H9 (cell line): ENCODE data around the gene PATE2. TPM values are rescaled to one million over a fixed set of nuclear protein-coding genes. Genes with fewer than 3 reads are reported as not detected.

Experiments used
- DNase-seq: peaks from one replicate; pipeline ENCODE4 v3.0.0-alpha.2; 2017
- H2AFZ ChIP-seq: one replicate; pipeline ENCODE4 v1.6.1; 2013; ENCODE audit warnings: mild to moderate bottlenecking, low read length, control low read depth, moderate library complexity
- H2AK5ac ChIP-seq: 2 replicates; pipeline ENCODE4 v1.6.1; 2013; ENCODE audit warnings: low read length, control low read depth, mixed read lengths; ENCODE audit not compliant: insufficient read length
- H2BK120ac ChIP-seq: one replicate; pipeline ENCODE4 v1.6.1; 2013; ENCODE audit warnings: low read depth, mild to moderate bottlenecking, low read length, control low read depth, inconsistent platforms; ENCODE audit not compliant: poor library complexity, severe bottlenecking
- H2BK12ac ChIP-seq: 2 replicates; pipeline ENCODE4 v1.6.1; 2013; ENCODE audit warnings: low read length, control low read depth, mixed read lengths, low read depth; ENCODE audit not compliant: insufficient read length
- H2BK15ac ChIP-seq: 2 replicates; pipeline ENCODE4 v1.6.1; 2013; ENCODE audit warnings: low read depth, low read length, control low read depth
- H2BK20ac ChIP-seq: one replicate; pipeline ENCODE4 v1.6.1; 2013; ENCODE audit warnings: low read depth, mild to moderate bottlenecking, low read length, control low read depth, inconsistent platforms; ENCODE audit not compliant: poor library complexity, severe bottlenecking
- H2BK5ac ChIP-seq: 2 replicates; pipeline ENCODE4 v1.6.1; 2013; ENCODE audit warnings: low read length, control low read depth, mixed read lengths; ENCODE audit not compliant: insufficient read length
- H3K14ac ChIP-seq: 2 replicates; pipeline ENCODE4 v1.6.1; 2013; ENCODE audit warnings: low read length, control low read depth; ENCODE audit not compliant: insufficient read depth
- H3K18ac ChIP-seq: 2 replicates; pipeline ENCODE4 v1.6.1; 2013; ENCODE audit warnings: low read depth, mild to moderate bottlenecking, mixed read lengths, low read length, control low read depth; ENCODE audit not compliant: insufficient read length
- H3K23ac ChIP-seq: 2 replicates; pipeline ENCODE4 v1.6.1; 2013; ENCODE audit warnings: low read length, control low read depth, mixed read lengths, low read depth; ENCODE audit not compliant: insufficient read length
- H3K23me2 ChIP-seq: 2 replicates; pipeline ENCODE4 v1.6.1; 2013; ENCODE audit warnings: low read depth, mild to moderate bottlenecking, mixed read lengths, low read length, control low read depth; ENCODE audit not compliant: insufficient read length, poor library complexity, severe bottlenecking
- H3K27ac ChIP-seq: 2 replicates; pipeline ENCODE4 v1.5.1; 2013; ENCODE audit warnings: low read length, control low read depth, mixed read lengths, low read depth; ENCODE audit not compliant: insufficient read length
- H3K27me3 ChIP-seq: 2 replicates; pipeline ENCODE4 v1.6.1; 2013; ENCODE audit warnings: low read length, control low read depth, inconsistent platforms; ENCODE audit not compliant: insufficient read depth
- H3K4ac ChIP-seq: 2 replicates; pipeline ENCODE4 v1.6.1; 2013; ENCODE audit warnings: low read depth, mild to moderate bottlenecking, control low read depth, inconsistent platforms, low read length, moderate library complexity
- H3K4me1 ChIP-seq: 2 replicates; pipeline ENCODE4 v1.6.1; 2013; ENCODE audit warnings: low read length, control low read depth, inconsistent platforms; ENCODE audit not compliant: insufficient read depth
- H3K4me2 ChIP-seq: 2 replicates; pipeline ENCODE4 v1.6.1; 2013; ENCODE audit warnings: low read length, control low read depth, mixed read lengths; ENCODE audit not compliant: insufficient read length, insufficient read depth
- H3K56ac ChIP-seq: 2 replicates; pipeline ENCODE4 v1.6.1; 2013; ENCODE audit warnings: low read depth, mild to moderate bottlenecking, mixed read lengths, low read length, control low read depth; ENCODE audit not compliant: insufficient read length
- H3K79me1 ChIP-seq: 2 replicates; pipeline ENCODE4 v1.6.1; 2013; ENCODE audit warnings: low read depth, mild to moderate bottlenecking, moderate library complexity, low read length, control low read depth, inconsistent platforms; ENCODE audit not compliant: insufficient read depth, poor library complexity, severe bottlenecking
- H3K79me2 ChIP-seq: 2 replicates; pipeline ENCODE4 v1.6.1; 2013; ENCODE audit warnings: low read length, control low read depth, inconsistent platforms; ENCODE audit not compliant: insufficient read depth
- H3K9ac ChIP-seq: 2 replicates; pipeline ENCODE4 v1.6.1; 2013; ENCODE audit warnings: low read length, control low read depth, mixed read lengths; ENCODE audit not compliant: insufficient read length; ENCODE audit errors: extremely low read depth
- H3K9me3 ChIP-seq: one replicate; pipeline ENCODE4 v1.6.1; 2013; ENCODE audit warnings: low read depth, low read length, inconsistent platforms; ENCODE audit not compliant: control insufficient read depth
- H3T11ph ChIP-seq: one replicate; pipeline ENCODE4 v1.6.1; 2013; ENCODE audit warnings: mild to moderate bottlenecking, low read length, control low read depth, inconsistent platforms
- H4K20me1 ChIP-seq: one replicate; pipeline ENCODE4 v1.6.1; 2013; ENCODE audit not compliant: control insufficient read depth, insufficient read length, insufficient read depth
- H4K5ac ChIP-seq: 2 replicates; pipeline ENCODE4 v1.6.1; 2013; ENCODE audit warnings: low read depth, mild to moderate bottlenecking, mixed read lengths, low read length, control low read depth; ENCODE audit not compliant: insufficient read length
- H4K8ac ChIP-seq: replicated peaks from 2 replicates; pipeline ENCODE4 v1.6.1; 2013; ENCODE audit warnings: low read length, control low read depth, mixed read lengths, low read depth; ENCODE audit not compliant: insufficient read length
- H4K91ac ChIP-seq: 2 replicates; pipeline ENCODE4 v1.6.1; 2013; ENCODE audit warnings: low read depth, mild to moderate bottlenecking, moderate library complexity, mixed read lengths, low read length, control low read depth; ENCODE audit not compliant: insufficient read length
- H3K27ac Mint-ChIP-seq, 3 experiments: 2 replicates in 2 of 3; 3 replicates in 1 of 3; pipeline ENCODE4 v1.8.0; 2020 to 2021; ENCODE audit warnings: mixed read lengths in 3 of 3, mild to moderate bottlenecking in 1 of 3, moderate library complexity in 1 of 3
- H3K27me3 Mint-ChIP-seq: 2 replicates; pipeline ENCODE4 v1.8.0; 2021; ENCODE audit warnings: low read depth, mild to moderate bottlenecking, moderate library complexity, mixed read lengths
- H3K36me3 Mint-ChIP-seq, 3 experiments: 2 replicates in 2 of 3; 3 replicates in 1 of 3; pipeline ENCODE4 v1.8.0; 2020 to 2021; ENCODE audit warnings: low read depth in 3 of 3, mixed read lengths in 3 of 3; ENCODE audit not compliant: insufficient read depth in 1 of 3
- H3K4me1 Mint-ChIP-seq, 2 experiments: 2 replicates each; pipeline ENCODE4 v1.8.0; 2020; ENCODE audit warnings: mixed read lengths in 2 of 2
- H3K4me3 Mint-ChIP-seq, 2 experiments: 2 replicates in 1 of 2; 3 replicates in 1 of 2; pipeline ENCODE4 v1.8.0; 2020 to 2021; ENCODE audit warnings: mild to moderate bottlenecking in 2 of 2, mixed read lengths in 2 of 2, moderate library complexity in 1 of 2
- H3K9me3 Mint-ChIP-seq, 2 experiments: 2 replicates in 1 of 2; 3 replicates in 1 of 2; pipeline ENCODE4 v1.8.0; 2020; ENCODE audit warnings: mild to moderate bottlenecking in 2 of 2, mixed read lengths in 2 of 2, moderate library complexity in 1 of 2
- WGBS: extraction: QIAGEN DNeasy Blood & Tissue Kit; methylation state at CpG from one replicate; pipeline ENCODE4 v1.1.7; 2013; ENCODE audit warnings: missing lambda C conversion rate, low lambda C conversion rate, mixed read lengths; ENCODE audit not compliant: insufficient read length; ENCODE audit errors: extremely low coverage; 5-methylcytosine and 5-hydroxymethylcytosine counted together
- total RNA-seq: library from RNA; stranded (reverse); gene quantifications from 2 replicates; pipeline ENCODE4 v1.2.1, GENCODE V29; 2021
- TF ChIP-seq, protein P1 (sequence below): fragments of 200-600 bp; sonication (generic); conservative IDR thresholded peaks from 3 replicates; pipeline ENCODE4 v1.8.0; 2021; ENCODE audit warnings: antibody characterized with exemption, mild to moderate bottlenecking

Gene PATE2
- total RNA-seq, 1 experiment from 2014 or later = 0.17 TPM

DNA sequence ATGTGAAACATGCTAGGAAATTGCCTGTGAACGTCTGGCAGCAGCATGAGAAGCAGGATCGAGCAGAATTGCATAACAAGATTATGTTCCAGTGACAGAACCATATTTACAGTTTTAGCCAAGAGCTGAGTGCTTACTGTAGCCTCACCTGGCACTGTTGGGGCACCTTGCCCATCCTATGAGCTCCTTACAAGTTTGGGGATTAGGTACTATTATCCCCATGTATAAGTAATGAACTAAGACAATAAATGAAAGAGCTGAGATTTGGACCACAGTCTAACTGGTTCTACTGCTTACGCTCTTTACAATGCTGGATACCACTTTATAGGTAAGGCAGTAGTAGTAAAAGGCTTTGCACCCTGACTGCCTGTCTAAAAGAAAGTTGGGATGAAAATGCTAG is 49.7 kb downstream of the PATE2 start:
- Histone ChIP-seq H3K9me3 (no peaks in the 10 kb centered on the region), H2BK5ac (no peak overlapping the region), H4K20me1 (no peaks in the 10 kb centered on the region), H4K5ac (no peak overlapping the region), H3K79me2 (no peaks in the 10 kb centered on the region), H3K4me1 (no peaks in the 10 kb centered on the region), H4K8ac (no peak overlapping the region), H2AFZ (no peak overlapping the region), H3K14ac (no peak overlapping the region), H3K27ac (no peak overlapping the region), H2BK20ac (no peak overlapping the region), H3K27me3 (no peaks in the 10 kb centered on the region), H3K9ac (no peak overlapping the region), H3K18ac (no peak overlapping the region), H3K23ac (no peak overlapping the region), H2BK120ac (no peak overlapping the region), H2BK12ac (no peak overlapping the region), H2BK15ac (no peak overlapping the region), H4K91ac (no peak overlapping the region), H3K4me2 (no peak overlapping the region), H3K23me2 (no peaks in the 10 kb centered on the region), H3K56ac (no peak overlapping the region), H3T11ph (no peak overlapping the region), H3K4ac (no peak overlapping the region), H3K79me1 (no peaks in the 10 kb centered on the region), H2AK5ac (no peak overlapping the region)
- H3K4me1 Mint-ChIP-seq = peaks cover 4 to 8% of the 10 kb centered on the region in 2 experiments
- 0 out of 7 replicates have a peak, but pooled peaks cover 0 to 1% (median 0%) of the 10 kb centered on the region in 3 experiments for H3K36me3 Mint-ChIP-seq
- no CpG with 5 or more reads among the region's 3 CpGs for WGBS
- no peak overlapping the region for H3K27ac Mint-ChIP-seq
- H3K9me3 Mint-ChIP-seq = no peaks in the 10 kb centered on the region
- DNase-seq = no peak
- H3K4me3 Mint-ChIP-seq = no peak overlapping the region
- H3K27me3 Mint-ChIP-seq = no peaks in the 10 kb centered on the region; the same call in 1 of the 2 replicates
- TF ChIP-seq, protein P1, sequence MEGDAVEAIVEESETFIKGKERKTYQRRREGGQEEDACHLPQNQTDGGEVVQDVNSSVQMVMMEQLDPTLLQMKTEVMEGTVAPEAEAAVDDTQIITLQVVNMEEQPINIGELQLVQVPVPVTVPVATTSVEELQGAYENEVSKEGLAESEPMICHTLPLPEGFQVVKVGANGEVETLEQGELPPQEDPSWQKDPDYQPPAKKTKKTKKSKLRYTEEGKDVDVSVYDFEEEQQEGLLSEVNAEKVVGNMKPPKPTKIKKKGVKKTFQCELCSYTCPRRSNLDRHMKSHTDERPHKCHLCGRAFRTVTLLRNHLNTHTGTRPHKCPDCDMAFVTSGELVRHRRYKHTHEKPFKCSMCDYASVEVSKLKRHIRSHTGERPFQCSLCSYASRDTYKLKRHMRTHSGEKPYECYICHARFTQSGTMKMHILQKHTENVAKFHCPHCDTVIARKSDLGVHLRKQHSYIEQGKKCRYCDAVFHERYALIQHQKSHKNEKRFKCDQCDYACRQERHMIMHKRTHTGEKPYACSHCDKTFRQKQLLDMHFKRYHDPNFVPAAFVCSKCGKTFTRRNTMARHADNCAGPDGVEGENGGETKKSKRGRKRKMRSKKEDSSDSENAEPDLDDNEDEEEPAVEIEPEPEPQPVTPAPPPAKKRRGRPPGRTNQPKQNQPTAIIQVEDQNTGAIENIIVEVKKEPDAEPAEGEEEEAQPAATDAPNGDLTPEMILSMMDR = no peak

Other genes starting within 250 kb of the PATE2 start
- 146 and 151 TPM in 2 replicates for gene EI24, start 209.4 kb downstream of the PATE2 start, total RNA-seq
- 125 and 128 TPM in 2 replicates for gene STT3A, start 186.0 kb downstream of the PATE2 start, total RNA-seq
- gene CHEK1, start 153.7 kb downstream of the PATE2 start, total RNA-seq = 119 and 126 TPM in 2 replicates
- gene ACRV1, start 98.0 kb downstream of the PATE2 start, total RNA-seq = not detected in 2 replicates
- not detected in 2 replicates for gene PATE1, start 32.5 kb downstream of the PATE2 start, total RNA-seq
- not detected in 2 replicates for gene PATE3, start 9.3 kb upstream of the PATE2 start, total RNA-seq
- gene PATE4, start 54.5 kb upstream of the PATE2 start, total RNA-seq = not detected in 2 replicates
- 8.0 and 8.6 TPM in 2 replicates for gene HYLS1, start 108.8 kb upstream of the PATE2 start, total RNA-seq
- gene PUS3, start 124.4 kb upstream of the PATE2 start, total RNA-seq = 20.0 and 26.9 TPM in 2 replicates
- 6.9 and 7.4 TPM in 2 replicates for gene DDX25, start 125.7 kb upstream of the PATE2 start, total RNA-seq
- not detected in 2 replicates for gene VSIG10L2, start 167.2 kb upstream of the PATE2 start, total RNA-seq